ENCODE results near the gene NDN.

DNA sequence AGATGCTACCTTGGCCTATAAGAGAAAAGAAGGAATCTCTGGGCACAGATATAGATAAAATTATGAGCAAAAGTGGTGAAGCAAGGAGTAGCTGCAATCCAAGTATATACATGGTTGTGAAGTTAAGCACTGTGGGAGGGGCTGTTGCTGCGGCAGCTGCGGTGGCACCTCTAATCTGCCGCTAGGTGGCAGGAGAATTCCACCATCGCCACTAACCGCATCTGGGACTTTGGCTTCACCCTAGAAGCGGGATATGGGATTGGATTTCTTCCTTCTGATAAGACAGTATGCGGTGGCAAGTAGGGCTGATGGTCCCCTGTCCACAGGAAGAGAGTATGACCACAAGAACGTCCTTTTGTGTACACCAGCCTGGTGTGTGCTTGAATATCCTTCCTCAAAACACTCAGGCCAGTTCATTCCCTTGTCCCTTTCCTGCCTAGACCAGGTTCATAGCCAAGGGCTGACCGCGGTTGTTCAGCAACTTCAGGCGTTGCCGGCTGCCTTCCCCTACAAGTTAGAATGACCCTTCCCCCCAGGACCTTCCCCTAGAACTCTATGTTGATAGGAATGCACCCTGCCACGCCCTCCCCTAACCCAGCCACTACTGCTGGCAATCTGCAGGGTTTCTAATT is 44.6 kb downstream of the NDN start:
- TF ChIP-seq, protein P1, sequence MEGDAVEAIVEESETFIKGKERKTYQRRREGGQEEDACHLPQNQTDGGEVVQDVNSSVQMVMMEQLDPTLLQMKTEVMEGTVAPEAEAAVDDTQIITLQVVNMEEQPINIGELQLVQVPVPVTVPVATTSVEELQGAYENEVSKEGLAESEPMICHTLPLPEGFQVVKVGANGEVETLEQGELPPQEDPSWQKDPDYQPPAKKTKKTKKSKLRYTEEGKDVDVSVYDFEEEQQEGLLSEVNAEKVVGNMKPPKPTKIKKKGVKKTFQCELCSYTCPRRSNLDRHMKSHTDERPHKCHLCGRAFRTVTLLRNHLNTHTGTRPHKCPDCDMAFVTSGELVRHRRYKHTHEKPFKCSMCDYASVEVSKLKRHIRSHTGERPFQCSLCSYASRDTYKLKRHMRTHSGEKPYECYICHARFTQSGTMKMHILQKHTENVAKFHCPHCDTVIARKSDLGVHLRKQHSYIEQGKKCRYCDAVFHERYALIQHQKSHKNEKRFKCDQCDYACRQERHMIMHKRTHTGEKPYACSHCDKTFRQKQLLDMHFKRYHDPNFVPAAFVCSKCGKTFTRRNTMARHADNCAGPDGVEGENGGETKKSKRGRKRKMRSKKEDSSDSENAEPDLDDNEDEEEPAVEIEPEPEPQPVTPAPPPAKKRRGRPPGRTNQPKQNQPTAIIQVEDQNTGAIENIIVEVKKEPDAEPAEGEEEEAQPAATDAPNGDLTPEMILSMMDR (IDR thresholded peaks at IDR 0.05) = peak; percentile 48 to 75 (median 66)
- TF ChIP-seq POLR2A (IDR thresholded peaks at IDR 0.05) = no peak
